Keratinocyte (primary cell): ENCODE results near the gene ATP5ME. TPM values are rescaled to one million over a fixed set of nuclear protein-coding genes. Genes with fewer than 3 reads are reported as not detected.

Experiments
- DNase-seq: peaks from one replicate; pipeline ENCODE4 v3.0.0-alpha.2; 2011; ENCODE audit warnings: low read depth, missing footprints, low spot score
- FAIRE-seq: peaks from 2 replicates; lab custom pipeline; 2011; peaks lifted over from hg19 to GRCh38; lab: Jason Lieb, UNC
- H2AFZ ChIP-seq: 2 replicates; pipeline ENCODE4 v1.6.0; 2012; ENCODE audit warnings: low read length, control low read depth, inconsistent platforms; ENCODE audit not compliant: control insufficient read depth
- H3K27ac ChIP-seq: 2 replicates; pipeline ENCODE4 v1.5.1; 2011; ENCODE audit warnings: low read length; ENCODE audit not compliant: control insufficient read depth, insufficient read depth
- H3K27me3 ChIP-seq: 3 replicates; pipeline ENCODE4 v1.6.0; 2011; ENCODE audit warnings: low read length; ENCODE audit not compliant: control insufficient read depth, insufficient read depth; ENCODE audit errors: extremely low read depth
- H3K36me3 ChIP-seq, 2 experiments: 2 replicates in 1 of 2; 3 replicates in 1 of 2; pipeline ENCODE4 v1.5.1; 2011; ENCODE audit warnings: low read length in 2 of 2, mild to moderate bottlenecking in 1 of 2; ENCODE audit not compliant: control insufficient read depth in 2 of 2, insufficient read depth in 2 of 2; ENCODE audit errors: extremely low read depth in 1 of 2
- H3K4me1 ChIP-seq: 3 replicates; pipeline ENCODE4 v1.5.1; 2011; ENCODE audit warnings: low read length; ENCODE audit not compliant: control insufficient read depth, insufficient read depth; ENCODE audit errors: extremely low read depth
- H3K4me2 ChIP-seq: 3 replicates; pipeline ENCODE4 v1.6.0; 2011; ENCODE audit warnings: low read depth, low read length; ENCODE audit not compliant: control insufficient read depth, insufficient read depth; ENCODE audit errors: extremely low read depth
- H3K4me3 ChIP-seq, 3 experiments: fragments of 200-600 bp in 1 of 3; sonication (generic) in 1 of 3; 2 replicates in 2 of 3; 3 replicates in 1 of 3; pipeline ENCODE4 v1.5.1; 2011 to 2016; ENCODE audit warnings: low read length in 3 of 3, mild to moderate bottlenecking in 3 of 3, control low read depth in 2 of 3, inconsistent platforms in 1 of 3, low read depth in 1 of 3, mixed read lengths in 1 of 3, mixed run types in 1 of 3, moderate library complexity in 1 of 3; ENCODE audit not compliant: control insufficient read depth in 2 of 3, insufficient read depth in 2 of 3; ENCODE audit errors: extremely low read depth in 1 of 3
- H3K79me2 ChIP-seq: 2 replicates; pipeline ENCODE4 v1.6.0; 2012; ENCODE audit warnings: low read length; ENCODE audit not compliant: control insufficient read depth, insufficient read depth
- H3K9ac ChIP-seq: 3 replicates; pipeline ENCODE4 v1.6.0; 2011; ENCODE audit warnings: low read length; ENCODE audit not compliant: control insufficient read depth, insufficient read depth; ENCODE audit errors: extremely low read depth
- H3K9me1 ChIP-seq: 3 replicates; pipeline ENCODE4 v1.6.0; 2011; ENCODE audit warnings: low read length; ENCODE audit not compliant: control insufficient read depth, insufficient read depth; ENCODE audit errors: extremely low read depth
- H3K9me3 ChIP-seq: 2 replicates; pipeline ENCODE4 v1.5.1; 2012; ENCODE audit warnings: low read depth, low read length; ENCODE audit not compliant: control insufficient read depth
- H4K20me1 ChIP-seq: 3 replicates; pipeline ENCODE4 v1.6.0; 2011; ENCODE audit warnings: low read length; ENCODE audit not compliant: control insufficient read depth, insufficient read depth; ENCODE audit errors: extremely low read depth
- EZH2 ChIP-seq: IDR thresholded peaks from one replicate; pipeline ENCODE4 v1.6.1; 2012; ENCODE audit warnings: inconsistent platforms, mild to moderate bottlenecking, low read length, moderate library complexity
- dilution Hi-C: fragments of 300-500 bp; cut with MboI; formaldehyde crosslinking; loops from one replicate; pipeline ENCODE4 v1.7.0; 2020; ENCODE audit warnings: low sequenced_read_pairs; ENCODE audit not compliant: extremely low pct_ligation_motif_present
- polyA plus RNA-seq, 5 experiments: library from polyadenylated mRNA; depleted of rRNA in 3 of 5; stranded (reverse) in 3 of 5; stranded (forward) in 1 of 5; unstranded in 1 of 5; fragments of >200 nt; gene quantifications; 1 replicate in 1 of 5; 2 replicates in 3 of 5; 3 replicates in 1 of 5; pipeline versions ENCODE4 v1.2.1 to v1.2.3, GENCODE V29; 2011 to 2012; ENCODE audit warnings: missing spikeins in 2 of 5, low read depth in 1 of 5, low replicate concordance in 1 of 5
- TF ChIP-seq, protein P1 (sequence below), 3 experiments: IDR thresholded peaks in 1 of 3; conservative IDR thresholded peaks in 1 of 3; optimal IDR thresholded peaks in 1 of 3; 2 replicates in 2 of 3; 3 replicates in 1 of 3; pipeline versions ENCODE3 to v1.5.1; 2011; ENCODE audit warnings: low read length in 3 of 3, mild to moderate bottlenecking in 3 of 3, moderate library complexity in 2 of 3, control low read depth in 1 of 3, inconsistent platforms in 1 of 3; ENCODE audit not compliant: insufficient read depth in 2 of 3; ENCODE audit errors: extremely low read depth in 1 of 3

The ATP5ME gene
- polyA plus RNA-seq, 1 donor (not counting 4 experiments of a cell fraction or from before 2014, with no cell fraction given): 438 TPM

- Histone ChIP-seq H3K79me2 (peaks cover 21% of the 10 kb centered on the region), H4K20me1 (no peaks in the 10 kb centered on the region), H3K4me3 (no peak overlapping the region), H3K36me3 (no peaks in the 10 kb centered on the region), H3K4me1 (peaks cover 29% of the 10 kb centered on the region), H3K9me3 (no peaks in the 10 kb centered on the region), H3K9ac (peak overlapping the region; percentile 55), H2AFZ (peak overlapping the region; percentile 31), H3K9me1 (no peaks in the 10 kb centered on the region), H3K27ac (peak overlapping the region; percentile 70), H3K4me2 (peak overlapping the region; percentile 54), H3K27me3 (peaks cover 7% of the 10 kb centered on the region)
- DNase-seq (peak; percentile 92), FAIRE-seq (peak; percentile 97)
- no peak for TF ChIP-seq EZH2
- TF ChIP-seq, protein P1, sequence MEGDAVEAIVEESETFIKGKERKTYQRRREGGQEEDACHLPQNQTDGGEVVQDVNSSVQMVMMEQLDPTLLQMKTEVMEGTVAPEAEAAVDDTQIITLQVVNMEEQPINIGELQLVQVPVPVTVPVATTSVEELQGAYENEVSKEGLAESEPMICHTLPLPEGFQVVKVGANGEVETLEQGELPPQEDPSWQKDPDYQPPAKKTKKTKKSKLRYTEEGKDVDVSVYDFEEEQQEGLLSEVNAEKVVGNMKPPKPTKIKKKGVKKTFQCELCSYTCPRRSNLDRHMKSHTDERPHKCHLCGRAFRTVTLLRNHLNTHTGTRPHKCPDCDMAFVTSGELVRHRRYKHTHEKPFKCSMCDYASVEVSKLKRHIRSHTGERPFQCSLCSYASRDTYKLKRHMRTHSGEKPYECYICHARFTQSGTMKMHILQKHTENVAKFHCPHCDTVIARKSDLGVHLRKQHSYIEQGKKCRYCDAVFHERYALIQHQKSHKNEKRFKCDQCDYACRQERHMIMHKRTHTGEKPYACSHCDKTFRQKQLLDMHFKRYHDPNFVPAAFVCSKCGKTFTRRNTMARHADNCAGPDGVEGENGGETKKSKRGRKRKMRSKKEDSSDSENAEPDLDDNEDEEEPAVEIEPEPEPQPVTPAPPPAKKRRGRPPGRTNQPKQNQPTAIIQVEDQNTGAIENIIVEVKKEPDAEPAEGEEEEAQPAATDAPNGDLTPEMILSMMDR (optimal IDR thresholded peaks at IDR 0.05 in 1 of 3, IDR thresholded peaks at IDR 0.05 in 1 of 3, conservative IDR thresholded peaks at IDR 0.05 in 1 of 3; ENCODE audit: extremely low read depth in 1 of 3, insufficient read depth in 2 of 3, low read length in 3 of 3): no peak
- dilution Hi-C loops: no loop called here
These were observed 3.6 kb upstream of the ATP5ME start for GRCh38 chr4:677431-678293.

DNA sequence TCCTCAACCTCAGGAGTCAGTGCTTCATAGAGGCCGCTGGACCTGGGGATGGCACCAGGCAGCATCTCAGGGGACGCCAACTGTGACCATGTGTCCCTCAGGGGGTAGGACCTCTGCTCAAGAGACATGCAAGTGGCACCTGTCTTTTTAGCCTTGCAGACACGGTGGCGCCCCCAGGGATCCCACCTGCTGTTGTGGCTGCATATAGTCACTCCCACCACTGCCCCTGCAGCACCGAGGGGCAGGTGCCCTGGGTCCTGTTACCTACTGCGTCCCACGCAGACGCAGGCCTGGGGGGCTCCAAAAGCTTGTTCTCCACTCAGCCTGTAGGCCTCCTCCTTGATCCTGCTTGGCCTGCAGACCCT, 2.8 kb upstream of the ATP5ME start:
- dilution Hi-C loops: no loop called here
- Histone ChIP-seq H3K9me3 (no peaks in the 10 kb centered on the region), H3K27ac (no peak overlapping the region), H2AFZ (no peak overlapping the region), H3K36me3 (peaks cover 3 to 7% of the 10 kb centered on the region in 2 experiments), H3K9ac (no peak overlapping the region), H4K20me1 (no peaks in the 10 kb centered on the region), H3K4me2 (no peak overlapping the region), H3K4me1 (peaks cover 29% of the 10 kb centered on the region), H3K79me2 (peaks cover 21% of the 10 kb centered on the region), H3K9me1 (no peaks in the 10 kb centered on the region), H3K4me3 (no peak overlapping the region), H3K27me3 (no peaks in the 10 kb centered on the region)
- FAIRE-seq: no peak
- no peak for TF ChIP-seq EZH2
- TF ChIP-seq, protein P1 (optimal IDR thresholded peaks at IDR 0.05 in 1 of 3, IDR thresholded peaks at IDR 0.05 in 1 of 3, conservative IDR thresholded peaks at IDR 0.05 in 1 of 3; ENCODE audit: extremely low read depth in 1 of 3, insufficient read depth in 2 of 3, low read length in 3 of 3): no peak
- no peak for DNase-seq
